Neural cell (in vitro differentiated cells): ENCODE results near the gene POPDC2. TPM values are rescaled to one million over a fixed set of nuclear protein-coding genes. Genes with fewer than 3 reads are reported as not detected.
"Not testable (repeated sequence)": the region's sequence is repeated elsewhere in the genome, so short reads cannot be mapped to it uniquely, and the experiment has no call there.

Source experiments
- H2AFZ ChIP-seq: fragments of 200-600, 300-800 bp; sonication (generic), shearing (Covaris generic); 2 replicates; pipeline ENCODE4 v1.6.0; 2014; ENCODE audit warnings: low read depth, mild to moderate bottlenecking, antibody characterized with exemption, low read length, moderate library complexity
- H3F3A ChIP-seq: fragments of 200-600 bp; shearing (Covaris generic); 2 replicates; pipeline ENCODE4 v1.6.1; 2016; ENCODE audit warnings: mild to moderate bottlenecking, moderate library complexity, mixed read lengths, antibody characterized with exemption, low read length; ENCODE audit not compliant: insufficient read depth, poor library complexity, severe bottlenecking
- H3K27ac ChIP-seq: fragments of 200-600, 300-800 bp; sonication (generic), shearing (Covaris generic); 2 replicates; pipeline ENCODE4 v1.5.1; 2014; ENCODE audit warnings: mild to moderate bottlenecking, low read length, moderate library complexity
- H3K27me3 ChIP-seq: fragments of 300-800, 200-600 bp; sonication (generic), shearing (Covaris generic); 2 replicates; pipeline ENCODE4 v1.6.0; 2014; ENCODE audit warnings: mild to moderate bottlenecking, low read depth, low read length, moderate library complexity; ENCODE audit not compliant: insufficient read depth
- H3K36me3 ChIP-seq: fragments of 300-800, 200-600 bp; sonication (generic), shearing (Covaris generic); 2 replicates; pipeline ENCODE4 v1.5.1; 2014; ENCODE audit warnings: mild to moderate bottlenecking, antibody characterized with exemption, low read length, moderate library complexity; ENCODE audit not compliant: insufficient read depth
- H3K4me2 ChIP-seq: fragments of 300-800, 200-600 bp; sonication (generic), shearing (Covaris generic); 2 replicates; pipeline ENCODE4 v1.6.0; 2014; ENCODE audit warnings: mild to moderate bottlenecking, low read length
- H3K4me3 ChIP-seq: fragments of 300-800, 200-600 bp; sonication (generic), shearing (Covaris generic); 2 replicates; pipeline ENCODE4 v1.5.1; 2014; ENCODE audit warnings: mild to moderate bottlenecking, low read length, moderate library complexity
- H3K79me2 ChIP-seq: fragments of 200-600 bp; shearing (Covaris generic); replicated peaks from 2 replicates; pipeline ENCODE4 v1.6.0; 2014; ENCODE audit warnings: mild to moderate bottlenecking, low read length, moderate library complexity; ENCODE audit not compliant: insufficient read depth
- H3K9ac ChIP-seq: fragments of 300-800, 200-600 bp; sonication (generic), shearing (Covaris generic); 2 replicates; pipeline ENCODE4 v1.6.1; 2016; ENCODE audit warnings: mild to moderate bottlenecking, low read length, mixed read lengths
- H3K9me2 ChIP-seq: fragments of 200-600 bp; shearing (Covaris generic); 2 replicates; pipeline ENCODE4 v1.6.1; 2016; ENCODE audit warnings: mild to moderate bottlenecking, low read length, mixed read lengths; ENCODE audit not compliant: insufficient read depth
- H3K9me3 ChIP-seq: fragments of 200-600, 300-800 bp; sonication (generic), shearing (Covaris generic); 2 replicates; pipeline ENCODE4 v1.6.1; 2016; ENCODE audit warnings: mild to moderate bottlenecking, mixed run types, low read length, moderate library complexity, mixed read lengths
- H4K20me1 ChIP-seq: fragments of 200-600 bp; shearing (Covaris generic); 2 replicates; pipeline ENCODE4 v1.6.1; 2016; ENCODE audit warnings: mild to moderate bottlenecking, mixed run types; ENCODE audit not compliant: insufficient read depth
- EP300 ChIP-seq: fragments of 450-650 bp; conservative IDR thresholded peaks from 2 replicates; pipeline ENCODE4 v1.6.1; 2014; ENCODE audit warnings: antibody characterized with exemption, mild to moderate bottlenecking, moderate library complexity; ENCODE audit not compliant: poor library complexity, severe bottlenecking
- EZH2 ChIP-seq: fragments of 200-600, 300-800 bp; shearing (Covaris generic), sonication (generic); IDR thresholded peaks from 2 replicates; pipeline ENCODE4 v1.6.1; 2014; ENCODE audit warnings: antibody characterized with exemption, low read length, borderline replicate concordance, mild to moderate bottlenecking; ENCODE audit not compliant: insufficient read depth, poor library complexity, severe bottlenecking
- MXI1 ChIP-seq: fragments of 450-650 bp; conservative IDR thresholded peaks from 2 replicates; pipeline ENCODE4 v1.6.1; 2014; ENCODE audit warnings: antibody characterized with exemption, mild to moderate bottlenecking; ENCODE audit not compliant: poor library complexity, severe bottlenecking
- POLR2AphosphoS5 ChIP-seq: IDR thresholded peaks from 2 replicates; pipeline ENCODE4 v1.6.1; 2012
- RAD21 ChIP-seq: fragments of 450-650 bp; conservative IDR thresholded peaks from 2 replicates; pipeline ENCODE4 v1.6.1; 2014; ENCODE audit warnings: antibody characterized with exemption, mild to moderate bottlenecking, moderate library complexity
- SMC3 ChIP-seq: fragments of 450-650 bp; conservative IDR thresholded peaks from 2 replicates; pipeline ENCODE4 v1.6.1; 2014; ENCODE audit warnings: antibody characterized with exemption, mild to moderate bottlenecking, moderate library complexity; ENCODE audit not compliant: poor library complexity
- TAF1 ChIP-seq: IDR thresholded peaks from 2 replicates; pipeline ENCODE4 v1.6.1; 2012; ENCODE audit warnings: low read depth
- polyA plus RNA-seq: library from polyadenylated mRNA; depleted of rRNA; stranded (reverse); fragments of >200 nt; gene quantifications from 2 replicates; pipeline ENCODE4 v1.2.3, GENCODE V29; 2014
- TF ChIP-seq, protein P1 (sequence below): IDR thresholded peaks from 2 replicates; pipeline ENCODE4 v1.6.1; 2012; ENCODE audit warnings: borderline replicate concordance
- TF ChIP-seq, protein P2 (sequence below): fragments of 450-650 bp; IDR thresholded peaks from 2 replicates; pipeline ENCODE4 v1.5.1; 2014; ENCODE audit warnings: antibody characterized with exemption, mild to moderate bottlenecking, moderate library complexity; ENCODE audit not compliant: poor library complexity, severe bottlenecking

The POPDC2 gene
- polyA plus RNA-seq, 1 donor from 2014 or later, result 3.4 TPM

DNA sequence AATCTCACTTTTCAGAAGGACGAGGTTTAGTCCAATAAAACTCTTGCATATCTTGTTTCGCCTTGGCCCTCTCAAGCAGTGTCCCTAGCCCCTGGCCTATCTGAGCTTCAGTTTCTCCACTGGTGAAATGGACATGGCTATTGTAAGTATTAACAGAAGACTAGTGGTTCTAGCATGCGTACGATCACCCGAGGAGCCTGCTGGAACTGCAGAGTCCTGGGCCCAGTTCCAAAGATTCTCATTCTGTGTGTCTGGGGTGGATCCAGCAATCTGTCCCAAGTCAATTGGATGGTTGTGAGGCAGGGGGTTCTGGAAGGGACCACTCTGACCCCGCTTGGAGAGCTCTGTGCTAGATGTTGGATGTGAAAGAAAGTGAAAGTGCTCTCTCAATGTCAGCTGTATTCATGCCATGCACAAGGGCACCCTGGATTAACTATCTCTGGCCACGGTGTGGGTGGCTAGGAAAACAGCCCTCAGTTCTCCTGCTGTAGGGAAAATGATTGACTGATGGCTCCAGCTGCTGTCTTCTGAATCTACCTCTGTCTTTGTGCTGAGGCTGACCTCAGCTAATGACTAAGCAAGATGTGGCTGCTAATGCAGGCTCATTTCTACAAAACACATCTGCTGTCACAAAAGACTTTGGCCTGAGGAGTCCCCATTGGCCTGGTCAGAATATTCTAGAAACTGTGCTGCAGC is 64.6 kb downstream of the POPDC2 start:
- Histone ChIP-seq H3K27ac (no peak overlapping the region), H3K4me3 (no peak overlapping the region)

DNA sequence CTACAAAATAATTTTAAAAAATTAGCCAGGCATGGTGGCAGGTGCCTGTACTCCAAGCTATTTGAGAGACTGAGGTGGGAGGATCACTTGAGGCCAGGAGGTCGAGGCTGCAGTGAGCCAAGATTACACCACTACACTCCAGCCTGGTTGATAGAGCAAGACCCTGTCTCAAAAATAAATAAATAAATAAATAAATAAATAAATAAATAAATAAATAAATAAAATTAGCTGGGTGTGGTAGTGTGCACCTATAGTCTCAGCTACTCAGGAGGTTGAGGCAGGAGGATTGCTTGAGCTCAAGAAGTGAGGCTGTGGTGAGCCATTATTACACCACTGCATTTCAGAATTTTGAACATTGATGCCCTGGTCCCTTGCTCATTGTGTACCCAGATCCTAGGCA is 65.5 kb downstream of the POPDC2 start:
- H3K79me2 ChIP-seq, H3K9me3 ChIP-seq, H3K9me2 ChIP-seq, H3K4me3 ChIP-seq, H3K27ac ChIP-seq, H3K27me3 ChIP-seq, H3F3A ChIP-seq, H4K20me1 ChIP-seq, H3K4me2 ChIP-seq, H3K36me3 ChIP-seq, H2AFZ ChIP-seq, H3K9ac ChIP-seq: not testable (repeated sequence)

More for the DNA sequence above, 64.6 kb downstream of the POPDC2 start:
- Histone ChIP-seq H2AFZ (no peak overlapping the region), H3K36me3 (no peaks in the 10 kb centered on the region), H3K4me2 (no peak overlapping the region), H3K9me3 (no peaks in the 10 kb centered on the region), H3K27me3 (no peaks in the 10 kb centered on the region), H3F3A (no peaks in the 10 kb centered on the region), H3K9me2 (no peaks in the 10 kb centered on the region), H3K9ac (no peak overlapping the region), H4K20me1 (no peaks in the 10 kb centered on the region), H3K79me2 (no peaks in the 10 kb centered on the region)
- TF ChIP-seq, protein P1, sequence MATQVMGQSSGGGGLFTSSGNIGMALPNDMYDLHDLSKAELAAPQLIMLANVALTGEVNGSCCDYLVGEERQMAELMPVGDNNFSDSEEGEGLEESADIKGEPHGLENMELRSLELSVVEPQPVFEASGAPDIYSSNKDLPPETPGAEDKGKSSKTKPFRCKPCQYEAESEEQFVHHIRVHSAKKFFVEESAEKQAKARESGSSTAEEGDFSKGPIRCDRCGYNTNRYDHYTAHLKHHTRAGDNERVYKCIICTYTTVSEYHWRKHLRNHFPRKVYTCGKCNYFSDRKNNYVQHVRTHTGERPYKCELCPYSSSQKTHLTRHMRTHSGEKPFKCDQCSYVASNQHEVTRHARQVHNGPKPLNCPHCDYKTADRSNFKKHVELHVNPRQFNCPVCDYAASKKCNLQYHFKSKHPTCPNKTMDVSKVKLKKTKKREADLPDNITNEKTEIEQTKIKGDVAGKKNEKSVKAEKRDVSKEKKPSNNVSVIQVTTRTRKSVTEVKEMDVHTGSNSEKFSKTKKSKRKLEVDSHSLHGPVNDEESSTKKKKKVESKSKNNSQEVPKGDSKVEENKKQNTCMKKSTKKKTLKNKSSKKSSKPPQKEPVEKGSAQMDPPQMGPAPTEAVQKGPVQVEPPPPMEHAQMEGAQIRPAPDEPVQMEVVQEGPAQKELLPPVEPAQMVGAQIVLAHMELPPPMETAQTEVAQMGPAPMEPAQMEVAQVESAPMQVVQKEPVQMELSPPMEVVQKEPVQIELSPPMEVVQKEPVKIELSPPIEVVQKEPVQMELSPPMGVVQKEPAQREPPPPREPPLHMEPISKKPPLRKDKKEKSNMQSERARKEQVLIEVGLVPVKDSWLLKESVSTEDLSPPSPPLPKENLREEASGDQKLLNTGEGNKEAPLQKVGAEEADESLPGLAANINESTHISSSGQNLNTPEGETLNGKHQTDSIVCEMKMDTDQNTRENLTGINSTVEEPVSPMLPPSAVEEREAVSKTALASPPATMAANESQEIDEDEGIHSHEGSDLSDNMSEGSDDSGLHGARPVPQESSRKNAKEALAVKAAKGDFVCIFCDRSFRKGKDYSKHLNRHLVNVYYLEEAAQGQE, result no peak
- TF ChIP-seq EZH2 (no peak), POLR2AphosphoS5 (no peak), RAD21 (no peak), EP300 (no peak), MXI1 (no peak), SMC3 (no peak), TAF1 (no peak)
- TF ChIP-seq, protein P2, sequence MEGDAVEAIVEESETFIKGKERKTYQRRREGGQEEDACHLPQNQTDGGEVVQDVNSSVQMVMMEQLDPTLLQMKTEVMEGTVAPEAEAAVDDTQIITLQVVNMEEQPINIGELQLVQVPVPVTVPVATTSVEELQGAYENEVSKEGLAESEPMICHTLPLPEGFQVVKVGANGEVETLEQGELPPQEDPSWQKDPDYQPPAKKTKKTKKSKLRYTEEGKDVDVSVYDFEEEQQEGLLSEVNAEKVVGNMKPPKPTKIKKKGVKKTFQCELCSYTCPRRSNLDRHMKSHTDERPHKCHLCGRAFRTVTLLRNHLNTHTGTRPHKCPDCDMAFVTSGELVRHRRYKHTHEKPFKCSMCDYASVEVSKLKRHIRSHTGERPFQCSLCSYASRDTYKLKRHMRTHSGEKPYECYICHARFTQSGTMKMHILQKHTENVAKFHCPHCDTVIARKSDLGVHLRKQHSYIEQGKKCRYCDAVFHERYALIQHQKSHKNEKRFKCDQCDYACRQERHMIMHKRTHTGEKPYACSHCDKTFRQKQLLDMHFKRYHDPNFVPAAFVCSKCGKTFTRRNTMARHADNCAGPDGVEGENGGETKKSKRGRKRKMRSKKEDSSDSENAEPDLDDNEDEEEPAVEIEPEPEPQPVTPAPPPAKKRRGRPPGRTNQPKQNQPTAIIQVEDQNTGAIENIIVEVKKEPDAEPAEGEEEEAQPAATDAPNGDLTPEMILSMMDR, result no peak
